ENCODE results near the gene WDTC1. TPM values are rescaled to one million over a fixed set of nuclear protein-coding genes. Genes with fewer than 3 reads are reported as not detected.

Gene WDTC1
- total and polyA plus RNA-seq, 9 of the 15 experiments (the other 6 are each of a cell fraction or from before 2014, with no cell fraction given) = 0.18 to 32.3 (median 8.8) TPM

DNA sequence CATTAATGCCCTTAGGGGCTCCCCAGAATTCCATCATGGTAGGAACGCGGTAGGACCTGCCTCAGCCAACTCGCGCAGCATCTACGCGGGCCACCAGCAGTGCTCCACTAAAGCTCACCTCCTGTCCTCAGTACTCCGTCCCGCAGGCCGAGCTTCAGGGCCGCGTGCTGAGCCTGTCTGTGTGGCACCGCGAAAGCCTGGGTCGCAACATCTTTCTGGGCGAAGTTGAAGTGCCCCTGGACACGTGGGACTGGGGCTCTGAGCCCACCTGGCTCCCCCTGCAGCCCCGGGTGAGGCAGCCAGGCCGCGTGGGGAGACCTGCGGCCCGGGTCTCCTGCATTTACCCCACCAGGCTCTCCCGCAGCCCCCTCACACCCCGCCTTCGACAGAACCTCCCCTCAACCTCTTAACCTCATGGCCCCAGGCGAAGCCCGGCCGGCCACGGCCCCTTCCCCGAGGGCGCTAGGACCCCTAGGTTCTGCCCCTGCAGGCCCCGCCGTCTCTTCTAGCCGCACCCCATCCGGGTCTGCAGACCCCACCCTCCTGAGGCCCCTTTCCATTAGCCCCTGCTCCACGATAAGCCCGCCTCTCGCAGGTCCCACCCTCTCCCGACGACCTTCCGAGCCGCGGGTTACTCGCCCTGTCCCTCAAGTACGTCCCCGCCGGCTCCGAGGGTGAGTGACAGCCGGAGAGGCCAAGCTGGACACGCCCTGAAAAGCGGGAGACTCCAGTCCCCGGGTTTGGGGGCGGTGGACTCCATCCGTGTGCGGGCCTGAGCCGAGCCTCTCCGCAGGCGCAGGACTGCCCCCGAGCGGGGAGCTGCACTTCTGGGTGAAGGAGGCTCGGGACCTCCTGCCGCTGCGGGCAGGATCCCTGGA is 116.5 kb downstream of the WDTC1 start (continued):
- TF ChIP-seq ZBTB1 (CRISPR knock-in tag; IDR thresholded peaks at IDR 0.05; ENCODE audit: borderline replicate concordance, low read depth) = no peak
- no peak for TF ChIP-seq BCOR (IDR thresholded peaks at IDR 0.05)
- TF ChIP-seq, protein P1, sequence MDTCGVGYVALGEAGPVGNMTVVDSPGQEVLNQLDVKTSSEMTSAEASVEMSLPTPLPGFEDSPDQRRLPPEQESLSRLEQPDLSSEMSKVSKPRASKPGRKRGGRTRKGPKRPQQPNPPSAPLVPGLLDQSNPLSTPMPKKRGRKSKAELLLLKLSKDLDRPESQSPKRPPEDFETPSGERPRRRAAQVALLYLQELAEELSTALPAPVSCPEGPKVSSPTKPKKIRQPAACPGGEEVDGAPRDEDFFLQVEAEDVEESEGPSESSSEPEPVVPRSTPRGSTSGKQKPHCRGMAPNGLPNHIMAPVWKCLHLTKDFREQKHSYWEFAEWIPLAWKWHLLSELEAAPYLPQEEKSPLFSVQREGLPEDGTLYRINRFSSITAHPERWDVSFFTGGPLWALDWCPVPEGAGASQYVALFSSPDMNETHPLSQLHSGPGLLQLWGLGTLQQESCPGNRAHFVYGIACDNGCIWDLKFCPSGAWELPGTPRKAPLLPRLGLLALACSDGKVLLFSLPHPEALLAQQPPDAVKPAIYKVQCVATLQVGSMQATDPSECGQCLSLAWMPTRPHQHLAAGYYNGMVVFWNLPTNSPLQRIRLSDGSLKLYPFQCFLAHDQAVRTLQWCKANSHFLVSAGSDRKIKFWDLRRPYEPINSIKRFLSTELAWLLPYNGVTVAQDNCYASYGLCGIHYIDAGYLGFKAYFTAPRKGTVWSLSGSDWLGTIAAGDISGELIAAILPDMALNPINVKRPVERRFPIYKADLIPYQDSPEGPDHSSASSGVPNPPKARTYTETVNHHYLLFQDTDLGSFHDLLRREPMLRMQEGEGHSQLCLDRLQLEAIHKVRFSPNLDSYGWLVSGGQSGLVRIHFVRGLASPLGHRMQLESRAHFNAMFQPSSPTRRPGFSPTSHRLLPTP (IDR thresholded peaks at IDR 0.05; ENCODE audit: borderline replicate concordance, extremely low read depth, insufficient read length) = no peak
- no peak for TF ChIP-seq PTBP1 (IDR thresholded peaks at IDR 0.05; ENCODE audit: low read depth, low read length)
- TF ChIP-seq RAD21 (CRISPR knock-in tag; conservative IDR thresholded peaks at IDR 0.05 in 1 of 2, IDR thresholded peaks at IDR 0.05 in 1 of 2) = peak in 1 of 2 experiments; percentile 67; a peak in 2 of 4 replicates
- TF ChIP-seq ZNF253 (CRISPR knock-in tag; conservative IDR thresholded peaks at IDR 0.05) = no peak
- TF ChIP-seq RBM17 (IDR thresholded peaks at IDR 0.05; ENCODE audit: borderline replicate concordance, low read depth, low read length) = no peak
- no peak for TF ChIP-seq MCM2 (IDR thresholded peaks at IDR 0.05; ENCODE audit: low read depth)
- no peak for TF ChIP-seq CBX2 (IDR thresholded peaks at IDR 0.05; ENCODE audit: insufficient read depth, low read length, poor library complexity, severe bottlenecking)
- no peak for TF ChIP-seq KDM5B (IDR thresholded peaks at IDR 0.05; ENCODE audit: insufficient replicate concordance, low read depth, low read length)
- TF ChIP-seq TEAD2 (tag; IDR thresholded peaks at IDR 0.05) = no peak
- no peak for TF ChIP-seq ARID1B (IDR thresholded peaks at IDR 0.05)
- no peak for TF ChIP-seq ZNF384 (IDR thresholded peaks at IDR 0.05; ENCODE audit: low read depth, low read length)
- no peak for TF ChIP-seq CC2D1A (IDR thresholded peaks at IDR 0.05)
- no peak for TF ChIP-seq ERF (CRISPR knock-in tag; IDR thresholded peaks at IDR 0.05)
- TF ChIP-seq EGR1 (conservative IDR thresholded peaks at IDR 0.05) = peak; percentile 51
- TF ChIP-seq POLR2AphosphoS5 (IDR thresholded peaks at IDR 0.05; ENCODE audit: control insufficient read depth, insufficient read depth, low read depth, low read length) = no peak
- TF ChIP-seq, protein P2, sequence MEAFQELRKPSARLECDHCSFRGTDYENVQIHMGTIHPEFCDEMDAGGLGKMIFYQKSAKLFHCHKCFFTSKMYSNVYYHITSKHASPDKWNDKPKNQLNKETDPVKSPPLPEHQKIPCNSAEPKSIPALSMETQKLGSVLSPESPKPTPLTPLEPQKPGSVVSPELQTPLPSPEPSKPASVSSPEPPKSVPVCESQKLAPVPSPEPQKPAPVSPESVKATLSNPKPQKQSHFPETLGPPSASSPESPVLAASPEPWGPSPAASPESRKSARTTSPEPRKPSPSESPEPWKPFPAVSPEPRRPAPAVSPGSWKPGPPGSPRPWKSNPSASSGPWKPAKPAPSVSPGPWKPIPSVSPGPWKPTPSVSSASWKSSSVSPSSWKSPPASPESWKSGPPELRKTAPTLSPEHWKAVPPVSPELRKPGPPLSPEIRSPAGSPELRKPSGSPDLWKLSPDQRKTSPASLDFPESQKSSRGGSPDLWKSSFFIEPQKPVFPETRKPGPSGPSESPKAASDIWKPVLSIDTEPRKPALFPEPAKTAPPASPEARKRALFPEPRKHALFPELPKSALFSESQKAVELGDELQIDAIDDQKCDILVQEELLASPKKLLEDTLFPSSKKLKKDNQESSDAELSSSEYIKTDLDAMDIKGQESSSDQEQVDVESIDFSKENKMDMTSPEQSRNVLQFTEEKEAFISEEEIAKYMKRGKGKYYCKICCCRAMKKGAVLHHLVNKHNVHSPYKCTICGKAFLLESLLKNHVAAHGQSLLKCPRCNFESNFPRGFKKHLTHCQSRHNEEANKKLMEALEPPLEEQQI (IDR thresholded peaks at IDR 0.05) = no peak
- no peak for TF ChIP-seq KDM4B (IDR thresholded peaks at IDR 0.05; ENCODE audit: borderline replicate concordance in 2 of 2, low read depth in 1 of 2)
- TF ChIP-seq SLC30A9 (CRISPR knock-in tag; IDR thresholded peaks at IDR 0.05) = no peak

Measured in K562 (cell line).